EL (cell line): ENCODE data around the gene OLFM3.
A peak's percentile ranks its signal among the peaks of the same experiment; 100 is the strongest.

ENCODE experiments used
- DNase-seq: peaks from one replicate; pipeline ENCODE4 v3.0.0-alpha.2; 2016

Gene OLFM3

GRCh38 chr1:101996825-101997465, at the start of gene OLFM3:
Gene OLFM3, minus strand, starts transcription at chr1:101996926.
- DNase-seq, result peak; percentile 9

- no peak for DNase-seq
These were observed 49.0 kb upstream of the OLFM3 start for GRCh38 chr1:102045752-102046151.

GRCh38 chr1:102032534-102032933, 35.8 kb upstream of the OLFM3 start:
- no peak for DNase-seq

GRCh38 chr1:102019530-102019929, 22.8 kb upstream of the OLFM3 start:
- no peak for DNase-seq

GRCh38 chr1:102015728-102016127, 19.0 kb upstream of the OLFM3 start:
- no peak for DNase-seq

GRCh38 chr1:102002057-102002456, 5.3 kb upstream of the OLFM3 start:
- DNase-seq, result no peak

GRCh38 chr1:101995984-101996745, 561 bp downstream of the OLFM3 start:
- DNase-seq, result no peak

GRCh38 chr1:101993710-101994109, 3.0 kb downstream of the OLFM3 start:
- DNase-seq, result no peak

- no peak for DNase-seq
These were observed 3.7 kb downstream of the OLFM3 start for GRCh38 chr1:101992821-101993575.

- DNase-seq, result no peak
These were observed 15.8 kb downstream of the OLFM3 start for GRCh38 chr1:101980974-101981373.

- DNase-seq, result no peak
These were observed 19.5 kb downstream of the OLFM3 start for GRCh38 chr1:101977266-101977665.

GRCh38 chr1:101976161-101976560, 20.6 kb downstream of the OLFM3 start:
- DNase-seq, result no peak

GRCh38 chr1:101975371-101975770, 21.4 kb downstream of the OLFM3 start:
- no peak for DNase-seq

- DNase-seq, result no peak
These were observed 22.0 kb downstream of the OLFM3 start for GRCh38 chr1:101974599-101975274.

GRCh38 chr1:101971304-101971703, 25.4 kb downstream of the OLFM3 start:
- DNase-seq, result no peak

GRCh38 chr1:101967871-101968270, 28.9 kb downstream of the OLFM3 start:
- no peak for DNase-seq

- DNase-seq, result no peak
These were observed 31.4 kb downstream of the OLFM3 start for GRCh38 chr1:101965341-101965740.

- no peak for DNase-seq
These were observed 32.0 kb downstream of the OLFM3 start for GRCh38 chr1:101964708-101965107.

GRCh38 chr1:101960142-101960541, 36.6 kb downstream of the OLFM3 start:
- DNase-seq, result no peak

GRCh38 chr1:101959456-101959855, 37.3 kb downstream of the OLFM3 start:
- DNase-seq, result no peak

- DNase-seq, result no peak
These were observed 39.0 kb downstream of the OLFM3 start for GRCh38 chr1:101957771-101958170.

- DNase-seq, result no peak
These were observed 43.1 kb downstream of the OLFM3 start for GRCh38 chr1:101953623-101954022.

- peak; percentile 4 for DNase-seq
These were observed 50.8 kb downstream of the OLFM3 start for GRCh38 chr1:101945884-101946283.
